Smooth muscle cell of the brain vasculature (primary cell): ENCODE results near the gene MPRIP.

Experiments
- DNase-seq: peaks from one replicate; pipeline ENCODE4 v3.0.0-alpha.2; 2012; ENCODE audit warnings: low read depth, low spot score

Gene MPRIP

GRCh38 chr17:17231621-17232302 is 189.5 kb downstream of the MPRIP start:
- no peak for DNase-seq

- no peak for DNase-seq
These were observed 190.0 kb downstream of the MPRIP start for GRCh38 chr17:17232303-17232621.

GRCh38 chr17:17235212-17236174 is 193.2 kb downstream of the MPRIP start:
- peak; percentile 29 for DNase-seq

- no peak for DNase-seq
These were observed 194.2 kb downstream of the MPRIP start for GRCh38 chr17:17236295-17237025.

DNA sequence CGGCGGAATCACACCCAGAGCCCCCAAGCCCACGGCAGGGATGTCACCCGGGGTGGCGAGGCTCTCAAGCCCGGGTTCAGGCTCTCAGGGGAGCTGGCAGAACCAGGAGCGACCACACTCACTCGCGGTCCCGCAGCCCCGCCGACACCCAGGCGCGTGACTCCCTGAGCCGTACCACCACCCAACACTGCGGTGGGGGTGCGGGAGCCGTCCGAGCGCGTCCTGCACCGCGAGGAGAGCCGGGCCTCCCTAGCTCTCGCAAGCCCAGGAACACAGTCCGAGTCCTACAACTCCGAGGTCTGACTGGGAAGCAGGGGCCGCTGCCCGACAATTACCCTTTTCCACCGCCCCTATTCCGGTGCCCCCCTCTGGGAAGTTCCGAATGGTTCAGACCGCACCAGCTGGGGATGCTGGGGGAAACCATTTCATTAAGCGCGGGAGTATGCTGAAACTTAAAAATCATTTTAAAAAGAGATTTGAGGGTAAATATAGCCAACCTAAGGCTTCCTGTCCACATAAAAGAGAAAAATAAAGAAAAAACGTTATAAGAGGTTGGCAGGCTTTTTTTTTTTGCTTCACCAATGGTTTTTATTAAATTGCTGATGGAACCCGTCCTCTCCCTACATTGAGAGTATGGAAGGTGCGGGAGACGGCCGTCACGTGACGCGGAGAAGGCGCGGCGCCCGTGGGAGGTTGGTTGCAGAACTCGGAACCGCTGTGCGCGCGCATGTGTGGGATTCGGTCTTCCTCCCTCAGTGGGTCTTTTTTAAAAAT is 195.0 kb downstream of the MPRIP start, which contains the start of gene FLCN:
Gene FLCN, minus strand, starts transcription at position 143 of the 774 bp plus-strand sequence. CDS start 9,031 bp downstream, outside the sequence.
- peak; percentile 78 for DNase-seq

DNA sequence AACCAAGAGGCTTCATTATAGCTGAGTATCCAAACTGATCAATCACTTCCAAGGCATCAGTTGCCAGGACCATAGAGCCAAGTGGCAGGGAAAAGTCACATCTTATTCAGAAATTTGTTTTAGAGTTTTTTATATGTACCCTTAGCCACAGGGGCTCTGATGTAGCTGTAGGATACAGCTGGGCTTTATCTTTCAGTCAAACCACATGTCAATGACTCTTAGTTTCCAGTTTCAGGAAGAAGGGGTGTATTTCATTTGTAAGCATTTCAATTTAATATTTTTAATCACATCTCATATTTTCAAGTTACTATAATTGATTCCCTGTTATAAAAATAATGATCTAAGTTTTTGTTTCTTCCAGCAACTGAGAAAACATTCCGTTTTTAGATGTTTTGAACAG is 197.6 kb downstream of the MPRIP start:
- no peak for DNase-seq

DNA sequence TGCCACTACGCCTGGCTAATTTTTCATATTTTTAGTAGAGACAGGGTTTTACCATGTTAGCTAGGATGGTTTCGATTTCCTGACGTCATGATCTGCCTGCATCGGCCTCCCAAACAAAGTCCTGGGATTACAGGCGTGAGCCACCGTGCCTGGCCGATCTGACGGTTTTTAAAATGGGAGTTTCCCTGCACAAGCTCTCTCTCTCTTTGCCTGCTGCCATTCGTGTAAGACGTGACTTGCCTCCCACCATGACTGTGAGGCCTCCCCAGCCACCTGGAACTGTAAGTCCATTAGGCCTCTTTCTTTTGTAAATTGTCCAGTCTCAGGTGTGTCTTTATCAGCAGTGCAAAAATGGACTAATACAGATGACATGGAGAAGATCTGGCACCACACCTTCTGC is 199.4 kb downstream of the MPRIP start:
- DNase-seq = no peak

DNA sequence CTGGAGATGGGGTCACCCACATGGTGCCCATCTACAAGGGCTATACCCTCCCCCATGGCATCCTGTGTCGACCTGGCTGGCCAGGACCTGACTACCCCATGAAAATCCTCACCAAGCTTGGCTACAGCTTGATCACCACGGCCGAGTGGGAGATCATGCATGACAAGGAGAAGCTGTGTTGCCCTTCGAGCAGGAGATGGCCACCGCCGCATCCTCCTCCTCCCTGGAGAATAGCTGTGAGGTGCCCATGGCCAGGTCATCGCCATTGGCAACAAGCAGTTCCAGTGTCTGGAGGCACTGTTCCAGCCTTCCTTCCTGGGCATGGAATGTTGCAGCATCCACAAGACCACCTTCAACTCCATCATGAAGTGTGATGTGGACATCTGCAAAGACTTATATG is 200.0 kb downstream of the MPRIP start:
- no peak for DNase-seq
